ENCODE measurements around the gene TSHZ1.

The TSHZ1 gene

DNA sequence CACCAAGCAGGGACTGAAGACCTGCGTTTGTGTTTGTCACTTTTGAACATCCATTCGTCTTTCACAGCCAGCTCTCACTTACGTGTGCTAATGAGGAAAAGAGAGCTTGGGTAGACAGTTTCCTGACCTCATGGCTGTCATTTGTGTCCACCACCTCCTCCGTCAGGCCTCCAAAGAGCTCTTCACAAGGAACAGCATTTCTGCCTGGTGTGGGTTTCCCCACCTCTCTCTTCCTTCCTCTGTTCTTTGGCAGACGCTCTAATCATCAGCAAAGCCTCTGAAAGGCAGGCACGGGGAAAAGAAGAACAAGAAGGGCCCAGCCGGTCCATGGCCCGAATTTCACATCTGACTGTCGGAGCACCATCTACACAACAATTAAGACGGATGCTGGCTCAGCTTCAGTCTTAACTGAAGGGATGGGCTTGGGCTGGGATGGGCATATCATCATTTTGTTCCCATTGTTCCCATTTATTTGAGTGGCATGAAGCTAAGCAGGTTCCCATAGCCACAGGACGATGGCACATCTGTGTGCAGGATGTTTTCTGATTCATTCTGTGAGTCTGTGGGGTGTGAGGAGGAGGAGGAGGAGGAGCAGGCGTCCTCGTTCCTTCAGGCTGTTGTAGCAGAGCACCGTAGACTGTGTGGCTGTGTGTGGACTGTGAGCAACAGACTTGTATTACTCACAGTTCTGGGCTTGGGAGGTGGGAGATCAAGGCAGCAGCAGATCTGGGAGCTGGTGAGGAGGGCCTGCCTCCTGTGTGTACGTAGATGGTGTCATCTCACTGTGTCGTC, 66.4 kb downstream of the TSHZ1 start:
- no peak for DNase-seq (ENCODE audit: low read depth)

DNA sequence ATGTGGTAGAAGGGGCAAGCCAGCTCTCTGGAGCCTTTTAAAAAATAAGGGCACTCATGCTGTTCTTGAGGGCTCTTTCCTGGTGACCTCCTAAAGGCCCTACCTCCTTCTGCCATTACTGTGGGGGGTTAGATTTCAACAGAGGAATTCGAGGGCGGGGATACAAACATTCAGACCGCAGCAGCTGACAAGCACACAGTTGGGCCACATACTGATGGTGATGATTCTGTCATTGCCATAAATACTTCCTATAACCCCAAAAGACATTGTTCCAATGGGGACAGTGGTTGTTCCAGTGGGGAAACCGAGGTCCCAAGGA, 67.0 kb downstream of the TSHZ1 start:
- DNase-seq (ENCODE audit: low read depth), result no peak

GRCh38 chr18:75279381-75279780, 68.8 kb downstream of the TSHZ1 start:
- no peak for DNase-seq (ENCODE audit: low read depth)

DNA sequence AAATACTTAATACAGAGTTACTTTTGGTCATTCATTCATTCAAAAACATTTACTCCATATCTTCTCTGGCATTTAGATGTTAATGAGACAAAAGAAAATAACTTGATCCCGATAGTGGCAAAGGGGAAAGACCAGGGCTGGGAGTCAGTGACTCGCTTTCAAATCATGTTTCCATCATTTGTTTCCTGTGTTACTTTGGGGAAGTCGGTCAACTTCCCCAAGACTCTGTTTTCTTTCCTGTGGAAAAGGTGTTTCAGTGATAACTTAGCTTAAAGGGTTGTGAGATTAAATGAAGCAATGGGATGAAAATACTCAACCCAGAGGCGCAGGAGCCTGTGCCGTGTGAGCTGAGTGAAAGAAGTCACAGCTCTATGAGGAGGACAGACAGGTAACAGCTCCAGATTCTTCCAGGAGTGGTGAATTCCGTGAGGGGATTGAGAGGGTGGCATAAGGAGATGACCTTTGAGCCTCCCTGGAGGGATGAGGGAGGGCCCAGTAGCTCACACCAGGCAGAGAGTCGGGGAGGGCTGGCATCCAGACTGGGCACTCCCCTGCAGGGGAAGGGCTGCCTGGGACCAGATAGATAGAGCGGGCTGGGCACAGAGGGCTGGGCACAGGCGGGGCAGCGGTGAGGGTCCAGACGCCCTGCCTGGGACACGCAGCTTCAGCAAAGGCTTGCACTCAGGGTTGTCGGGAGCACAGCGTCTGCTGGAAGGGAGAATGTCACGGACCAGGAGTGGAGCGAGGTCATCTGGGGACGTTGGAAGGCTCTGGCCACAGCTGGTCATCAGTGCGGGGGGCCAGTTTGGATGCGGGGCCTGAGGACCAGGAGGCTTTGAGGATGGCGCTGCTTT, 70.1 kb downstream of the TSHZ1 start:
- no peak for DNase-seq (ENCODE audit: low read depth)

GRCh38 chr18:75282746-75283145, 72.1 kb downstream of the TSHZ1 start:
- DNase-seq (ENCODE audit: low read depth), result no peak

DNA sequence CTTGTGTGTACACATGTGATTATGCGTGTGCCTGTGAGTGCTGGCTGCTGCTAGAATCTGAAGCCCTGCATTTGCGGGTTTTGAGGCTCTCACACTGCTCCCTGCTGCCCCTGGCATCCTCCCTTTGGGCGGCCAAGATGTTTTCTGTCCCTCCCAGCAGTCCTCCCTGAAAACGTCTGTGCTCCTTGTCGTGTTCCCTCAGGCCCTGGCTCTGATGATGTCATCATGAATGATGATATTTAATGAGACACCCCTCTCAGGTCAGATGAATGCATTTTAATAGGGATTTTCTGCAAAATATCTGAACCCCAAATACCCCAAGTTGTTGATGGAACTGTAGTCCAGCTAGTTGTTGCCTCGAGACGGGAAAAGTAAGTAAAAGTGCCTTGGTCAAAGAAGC, 73.1 kb downstream of the TSHZ1 start:
- no peak for DNase-seq (ENCODE audit: low read depth)

DNA sequence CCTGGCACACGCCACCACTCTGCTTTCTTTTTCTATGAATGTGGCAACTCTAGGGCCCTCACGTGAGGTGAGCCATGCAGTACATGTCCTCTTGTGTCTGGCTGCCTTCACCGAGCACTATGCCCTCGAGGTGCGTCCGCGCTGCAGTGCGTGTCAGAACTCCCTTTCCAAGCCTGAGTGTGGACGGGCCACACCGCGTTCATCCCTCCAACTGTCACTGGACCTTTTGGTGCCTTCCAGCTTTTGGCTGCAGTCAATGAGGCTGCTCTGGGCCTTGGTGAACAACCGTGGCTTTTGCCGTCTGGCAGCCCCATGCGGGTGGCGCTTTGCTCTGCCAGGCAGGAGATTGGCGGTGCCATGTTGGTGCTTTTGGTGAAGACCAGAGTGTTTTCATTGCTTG, 74.0 kb downstream of the TSHZ1 start:
- DNase-seq (ENCODE audit: low read depth), result no peak

DNA sequence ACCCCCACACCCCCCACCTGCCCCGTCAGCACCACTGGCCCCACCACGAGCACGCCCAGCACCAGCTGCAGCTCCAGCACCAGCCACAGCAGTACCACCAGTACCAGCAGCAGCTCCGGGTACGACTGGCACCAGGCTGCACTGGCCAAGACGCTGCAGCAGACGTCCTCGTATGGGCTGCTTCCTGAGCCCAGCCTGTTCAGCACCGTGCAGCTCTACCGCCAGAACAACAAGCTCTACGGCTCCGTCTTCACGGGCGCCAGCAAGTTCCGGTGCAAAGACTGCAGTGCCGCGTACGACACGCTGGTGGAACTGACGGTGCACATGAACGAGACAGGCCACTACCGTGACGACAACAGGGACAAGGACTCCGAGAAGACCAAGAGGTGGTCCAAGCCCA, 75.3 kb downstream of the TSHZ1 start:
- DNase-seq (ENCODE audit: low read depth), result no peak

GRCh38 chr18:75287006-75287405, 76.4 kb downstream of the TSHZ1 start:
- no peak for DNase-seq (ENCODE audit: low read depth)

DNA sequence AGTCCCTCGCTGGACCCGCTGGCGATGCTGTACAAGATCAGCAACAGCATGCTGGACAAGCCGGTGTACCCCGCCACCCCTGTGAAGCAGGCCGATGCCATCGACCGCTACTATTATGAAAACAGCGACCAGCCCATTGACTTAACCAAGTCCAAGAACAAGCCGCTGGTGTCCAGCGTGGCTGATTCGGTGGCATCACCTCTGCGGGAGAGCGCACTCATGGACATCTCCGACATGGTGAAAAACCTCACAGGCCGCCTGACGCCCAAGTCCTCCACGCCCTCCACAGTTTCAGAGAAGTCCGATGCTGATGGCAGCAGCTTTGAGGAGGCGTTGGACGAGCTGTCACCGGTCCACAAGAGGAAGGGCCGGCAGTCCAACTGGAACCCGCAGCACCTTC, 77.1 kb downstream of the TSHZ1 start:
- no peak for DNase-seq (ENCODE audit: low read depth)

GRCh38 chr18:75289761-75290160, 79.2 kb downstream of the TSHZ1 start:
- no peak for DNase-seq (ENCODE audit: low read depth)

DNA sequence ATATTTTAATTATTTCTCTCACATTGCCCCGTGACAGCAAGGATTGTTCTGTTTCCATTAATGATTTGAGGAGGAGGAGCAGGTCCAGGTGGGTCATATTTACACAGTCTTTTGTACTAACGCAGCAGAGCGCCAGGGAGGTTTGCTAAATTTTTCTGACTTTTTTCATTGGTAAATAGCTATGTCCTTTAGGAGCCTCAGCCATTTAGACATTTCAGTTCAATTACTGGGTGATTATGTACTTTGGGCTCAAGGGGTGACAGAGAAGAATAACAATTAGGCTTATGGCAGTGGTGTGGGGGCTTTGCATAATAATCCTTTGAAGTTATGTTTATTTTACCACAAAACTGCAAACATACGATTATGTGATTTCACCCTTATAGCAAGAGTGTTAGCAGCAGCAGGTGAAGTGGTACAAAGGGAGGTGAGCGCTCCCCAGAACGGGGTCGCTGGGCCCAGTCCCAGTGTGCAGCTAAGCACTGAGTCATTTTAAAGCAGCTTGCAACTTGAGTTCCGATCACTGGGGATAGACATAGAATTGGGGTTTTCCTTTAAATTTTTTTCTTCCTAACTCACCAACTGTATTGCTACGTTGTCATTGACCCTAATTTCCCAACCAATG, 80.3 kb downstream of the TSHZ1 start:
- DNase-seq (ENCODE audit: low read depth), result no peak

DNA sequence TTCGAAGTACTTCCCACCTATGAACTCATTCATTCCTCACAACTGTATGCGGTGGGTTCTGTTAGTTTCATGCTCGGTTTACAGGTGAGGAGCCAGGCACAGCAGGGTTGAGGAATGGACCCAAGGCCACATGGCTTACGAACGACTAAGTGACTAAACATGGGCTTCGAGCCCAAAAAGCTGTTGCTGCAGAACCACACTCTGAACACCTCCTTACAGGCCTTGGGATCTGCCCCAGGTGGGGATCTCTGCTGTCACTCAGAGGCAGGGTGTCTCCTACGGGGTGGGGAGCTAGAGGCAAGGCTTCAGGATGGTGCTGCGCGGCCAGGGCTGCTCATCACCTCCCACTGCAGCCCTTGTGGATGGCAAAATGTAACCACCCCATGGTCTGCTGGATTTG, 80.9 kb downstream of the TSHZ1 start:
- DNase-seq (ENCODE audit: low read depth), result no peak

DNA sequence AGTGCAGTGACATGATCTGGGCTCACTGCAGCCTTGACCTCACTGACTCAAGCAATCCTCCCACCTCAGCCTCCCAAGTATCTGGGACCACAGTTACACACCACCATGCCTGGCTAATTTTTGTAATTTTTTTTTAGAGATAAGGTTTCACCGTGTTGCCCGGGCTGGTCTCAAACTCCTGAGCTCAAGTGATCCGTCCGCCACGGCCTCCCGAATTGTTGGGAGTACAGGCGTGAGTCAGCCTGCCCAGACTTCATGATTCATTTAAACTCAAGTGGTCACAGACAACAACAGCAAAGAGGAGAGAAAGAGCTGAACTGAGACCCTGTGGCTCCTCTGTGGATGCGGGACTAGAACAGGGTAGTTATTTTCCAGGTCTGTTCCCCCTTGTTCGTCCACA, 83.0 kb downstream of the TSHZ1 start:
- DNase-seq (ENCODE audit: low read depth), result no peak

DNA sequence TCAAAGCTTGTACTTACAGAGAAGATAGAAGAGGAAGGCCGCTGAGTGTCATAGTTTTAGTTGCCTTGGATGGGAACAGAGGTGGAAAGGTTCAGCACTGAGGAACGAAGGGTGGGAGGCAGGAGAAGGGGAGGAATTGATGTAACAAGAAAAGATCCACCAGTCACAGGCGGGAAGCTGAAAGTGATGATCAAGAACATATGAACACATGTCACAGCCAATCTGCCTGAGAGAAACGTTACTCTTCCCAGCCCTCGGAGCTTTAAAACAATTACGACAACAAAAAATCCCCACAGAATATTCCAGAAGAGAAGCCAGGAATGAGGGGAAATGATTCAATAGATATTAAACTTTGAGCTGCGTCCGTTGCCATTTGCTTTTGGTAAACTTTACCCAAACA, 87.1 kb downstream of the TSHZ1 start:
- no peak for DNase-seq (ENCODE audit: low read depth)

- no peak for DNase-seq (ENCODE audit: low read depth)
These were observed 94.3 kb downstream of the TSHZ1 start for GRCh38 chr18:75304678-75305557.

GRCh38 chr18:75305984-75306383, 95.4 kb downstream of the TSHZ1 start:
- no peak for DNase-seq (ENCODE audit: low read depth)

DNA sequence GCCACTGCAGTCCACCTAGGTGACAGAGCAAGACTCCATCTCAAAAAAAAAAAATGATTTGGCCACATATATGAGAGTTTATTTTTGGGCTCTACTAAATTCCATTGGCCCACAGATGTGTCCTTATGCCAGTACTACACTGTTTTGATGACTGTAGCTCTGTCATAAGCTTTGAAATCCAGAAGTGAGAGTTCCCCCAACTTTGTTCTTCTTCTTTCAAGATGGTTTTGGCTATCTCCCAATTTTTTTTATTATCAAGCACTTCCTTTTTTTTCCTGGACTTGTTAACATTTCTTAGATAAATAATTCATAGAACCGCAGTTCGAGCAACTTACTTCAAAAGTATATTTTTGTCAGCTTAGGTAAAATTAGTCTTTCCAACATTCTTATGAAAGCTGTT, 96.9 kb downstream of the TSHZ1 start:
- no peak for DNase-seq (ENCODE audit: low read depth)

GRCh38 chr18:75309564-75309963, 99.0 kb downstream of the TSHZ1 start:
- no peak for DNase-seq (ENCODE audit: low read depth)

DNA sequence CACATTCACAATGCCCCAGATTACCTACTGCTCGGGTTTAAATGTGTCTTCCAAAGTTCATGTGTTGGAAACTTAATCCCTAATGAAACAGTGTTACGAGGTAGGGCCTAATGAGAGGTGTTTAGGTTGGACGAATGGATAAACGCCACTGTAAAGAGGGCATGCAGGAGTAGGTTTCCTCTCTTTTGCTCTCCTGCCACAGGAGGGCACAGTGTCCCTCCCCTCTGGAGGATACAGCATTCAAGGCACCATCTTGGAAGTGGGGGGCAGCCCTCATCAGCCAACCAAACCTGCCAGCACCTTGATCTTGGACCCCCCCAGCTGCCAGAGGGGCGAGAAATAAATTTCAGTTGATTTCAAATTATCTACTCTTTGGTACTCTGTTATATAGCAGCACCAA, 103.5 kb downstream of the TSHZ1 start:
- no peak for DNase-seq (ENCODE audit: low read depth)

GRCh38 chr18:75314606-75315005, 104.0 kb downstream of the TSHZ1 start:
- no peak for DNase-seq (ENCODE audit: low read depth)

DNA sequence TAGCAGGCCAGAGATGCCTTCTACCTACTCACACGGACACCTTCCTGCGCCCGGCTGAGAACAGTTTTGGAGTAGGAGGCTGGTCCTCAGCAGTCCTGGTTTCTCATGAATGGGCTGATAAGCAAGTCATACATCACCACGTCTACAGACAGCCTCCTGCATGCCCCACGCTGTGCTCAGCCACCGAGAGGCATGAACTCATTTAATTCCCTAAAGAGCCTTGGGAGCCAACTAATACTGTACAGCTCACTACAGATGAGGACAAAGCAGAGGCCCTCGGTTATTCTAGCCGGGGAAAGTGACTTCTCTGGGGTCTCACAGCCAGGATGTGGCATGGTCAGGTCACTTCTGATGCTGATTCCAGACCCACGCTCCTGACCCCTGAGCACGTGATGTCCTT, 105.6 kb downstream of the TSHZ1 start:
- DNase-seq (ENCODE audit: low read depth), result no peak
